K562 (cell line): ENCODE measurements around the gene PEPD. TPM values are rescaled to one million over a fixed set of nuclear protein-coding genes. Genes with fewer than 3 reads are reported as not detected.
A peak's percentile ranks its signal among the peaks of the same experiment; 100 is the strongest.

Source experiments
- ASH1L ChIP-seq: fragments of 450-650 bp; IDR thresholded peaks from 2 replicates; pipeline ENCODE4 v1.6.1; 2018; ENCODE audit warnings: borderline replicate concordance, mild to moderate bottlenecking, low read depth; ENCODE audit not compliant: partially characterized antibody
- CBX3 ChIP-seq, 2 experiments: IDR thresholded peaks; 1 replicate in 1 of 2; 2 replicates in 1 of 2; pipeline ENCODE4 v1.6.1; 2012; ENCODE audit warnings: inconsistent platforms in 2 of 2, low read length in 2 of 2, borderline replicate concordance in 1 of 2, control low read depth in 1 of 2
- CTCF ChIP-seq, 3 experiments: IDR thresholded peaks in 2 of 3; conservative IDR thresholded peaks in 1 of 3; 2 replicates each; pipeline ENCODE4 v1.5.1; 2011 to 2012; ENCODE audit warnings: low read length in 3 of 3, mild to moderate bottlenecking in 3 of 3, control low read depth in 2 of 3, improper control_type of control experiment in 1 of 3, inconsistent platforms in 1 of 3, low read depth in 1 of 3, mixed read lengths in 1 of 3, moderate library complexity in 1 of 3; ENCODE audit not compliant: insufficient read depth in 2 of 3
- ERF ChIP-seq: fragments of 450-650 bp; formaldehyde crosslinking; IDR thresholded peaks from 2 replicates; pipeline ENCODE4 v1.4.0; 2020; ENCODE audit warnings: mild to moderate bottlenecking, mixed read lengths
- MCM3 ChIP-seq: fragments of 450-650 bp; IDR thresholded peaks from 2 replicates; pipeline ENCODE4 v1.6.1; 2016
- SMC3 ChIP-seq: conservative IDR thresholded peaks from 2 replicates; pipeline ENCODE4 v1.6.1; 2011; ENCODE audit warnings: low read depth, low read length, improper control_type of control experiment; ENCODE audit not compliant: insufficient read depth
- SRSF9 ChIP-seq: fragments of 200-400 bp; formaldehyde crosslinking; IDR thresholded peaks from 2 replicates; pipeline ENCODE4 v1.6.1; 2017; ENCODE audit warnings: low read depth, low read length, borderline replicate concordance
- TEAD2 ChIP-seq: fragments of 450-650 bp; IDR thresholded peaks from 2 replicates; pipeline ENCODE4 v1.6.1; 2016; ENCODE audit warnings: missing genetic modification characterization, control low read depth, missing compliant biosample characterization
- ZFP36 ChIP-seq: fragments of 150-350 bp; IDR thresholded peaks from 2 replicates; pipeline ENCODE4 v1.6.1; 2018; ENCODE audit warnings: low read length, low read depth; ENCODE audit not compliant: partially characterized antibody
- ZNF518B ChIP-seq: fragments of 250-450 bp; sonication (Bioruptor Pico); IDR thresholded peaks from 2 replicates; pipeline ENCODE4 v1.5.0; 2021; ENCODE audit warnings: mild to moderate bottlenecking, moderate library complexity
- ZNF609 ChIP-seq: sonication (generic); formaldehyde crosslinking; IDR thresholded peaks from 2 replicates; pipeline ENCODE4 v1.8.1; 2023; ENCODE audit warnings: missing genetic modification reagents, mild to moderate bottlenecking, borderline replicate concordance
- polyA plus RNA-seq, 8 experiments: library from polyadenylated mRNA; depleted of rRNA in 4 of 8; stranded (reverse) in 5 of 8; unstranded in 3 of 8; fragments of >200 nt; fragmentation: Nextera tagmentation in 2 of 8; fragmentation: Illumina TruSeq in 1 of 8; extraction: Ambion mirVana in 2 of 8; extraction: Trizol in 1 of 8; gene quantifications; 2 replicates each; pipeline versions ENCODE4 v1.2.1 to v1.2.3, GENCODE V29; 2011 to 2014; ENCODE audit warnings: inconsistent platforms in 1 of 8, missing spikeins in 1 of 8
- total RNA-seq, 7 experiments: library from RNA; depleted of rRNA in 6 of 7; stranded (reverse); fragments of >200 nt in 6 of 7; fragmentation: Illumina TruSeq in 2 of 7; extraction: Trizol in 2 of 7; gene quantifications; 2 replicates each; pipeline versions ENCODE4 v1.2.1 to v1.2.3, GENCODE V29; 2011 to 2021; ENCODE audit warnings: low replicate concordance in 1 of 7

PEPD gene
- total and polyA plus RNA-seq, 9 of the 15 experiments (the other 6 are each of a cell fraction or from before 2014, with no cell fraction given), result 1.3 to 19.2 (median 16.0) TPM

GRCh38 chr19:33397536-33398360, 123.8 kb downstream of the PEPD start (continued):
- TF ChIP-seq ZNF609 (CRISPR knock-in tag) (no peak), ZFP36 (no peak), CBX3 (IDR thresholded peaks at IDR 0.05; ENCODE audit: borderline replicate concordance in 1 of 2, low read length in 2 of 2) (no peak), SMC3 (0 out of 2 replicates have a peak, but pooled peaks have one; percentile 32), MCM3 (no peak), SRSF9 (no peak), ERF (CRISPR knock-in tag) (no peak), ZNF518B (CRISPR knock-in tag) (no peak), CTCF (IDR thresholded peaks at IDR 0.05 in 2 of 3, conservative IDR thresholded peaks at IDR 0.05 in 1 of 3; ENCODE audit: insufficient read depth in 2 of 3, low read depth in 1 of 3, low read length in 3 of 3) (peak; percentile 49 to 69 (median 69)), ASH1L (no peak), TEAD2 (tag) (no peak)
